Stimulated activated CD4-positive, alpha-beta T cell treated with anti-CD3 and anti-CD28 coated beads, Interleukin-15, amount 100 ng/mL, for 48 hours (primary cell): Measurements from ENCODE around the gene SIK3.

Source experiments
- DNase-seq, 2 donors: peaks; one replicate each; pipeline ENCODE4 v3.0.0-alpha.2; 2020; ENCODE audit warnings: low read depth in 2 of 2

Gene SIK3

GRCh38 chr11:116793772-116794097 is 304.5 kb downstream of the SIK3 start:
- DNase-seq = no peak
